ENCODE measurements around the gene SAMD5. TPM values are rescaled to one million over a fixed set of nuclear protein-coding genes. Genes with fewer than 3 reads are reported as not detected.
A peak's percentile ranks its signal among the peaks of the same experiment; 100 is the strongest.

Gene SAMD5
- 10.6 to 12.6 TPM (median 12.0 TPM) in 3 replicates for total RNA-seq

- peak within 1 kb of the TSS; percentile 87 for H3K27ac Mint-ChIP-seq
- peaks cover 15% of the 10 kb centered on the region for H3K27me3 Mint-ChIP-seq (ENCODE audit: low read depth)
These were observed at the start of gene SAMD5 for GRCh38 chr6:147508042-147508865. Gene SAMD5, plus strand, starts transcription at chr6:147508690. Its CDS starts 239 bp downstream, at chr6:147508929.

DNA sequence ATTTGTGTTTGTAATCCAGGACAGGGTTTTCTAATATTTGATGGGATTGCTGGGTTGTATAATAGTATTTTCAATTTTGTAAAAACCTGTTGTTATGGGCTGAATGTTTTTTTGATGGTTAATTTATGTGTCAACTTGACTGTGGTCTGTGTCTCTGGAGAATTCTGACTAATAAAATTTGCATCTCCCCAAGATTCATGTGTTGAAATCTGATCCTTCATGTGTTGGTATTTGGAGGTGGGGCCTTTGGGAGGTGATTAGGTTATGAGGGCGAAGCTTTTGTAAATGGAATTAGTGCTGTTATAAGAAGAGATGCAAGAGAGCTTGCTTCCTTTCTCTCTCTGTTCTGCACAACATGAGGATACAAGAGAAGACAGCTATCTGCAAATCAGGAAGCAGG is 48.7 kb upstream of the SAMD5 start:
- H3K27ac Mint-ChIP-seq, result no peak overlapping the region
- H3K4me3 Mint-ChIP-seq, result no peak overlapping the region
- H3K27me3 Mint-ChIP-seq (ENCODE audit: low read depth), result no peaks in the 10 kb centered on the region
- TF ChIP-seq, protein P1, sequence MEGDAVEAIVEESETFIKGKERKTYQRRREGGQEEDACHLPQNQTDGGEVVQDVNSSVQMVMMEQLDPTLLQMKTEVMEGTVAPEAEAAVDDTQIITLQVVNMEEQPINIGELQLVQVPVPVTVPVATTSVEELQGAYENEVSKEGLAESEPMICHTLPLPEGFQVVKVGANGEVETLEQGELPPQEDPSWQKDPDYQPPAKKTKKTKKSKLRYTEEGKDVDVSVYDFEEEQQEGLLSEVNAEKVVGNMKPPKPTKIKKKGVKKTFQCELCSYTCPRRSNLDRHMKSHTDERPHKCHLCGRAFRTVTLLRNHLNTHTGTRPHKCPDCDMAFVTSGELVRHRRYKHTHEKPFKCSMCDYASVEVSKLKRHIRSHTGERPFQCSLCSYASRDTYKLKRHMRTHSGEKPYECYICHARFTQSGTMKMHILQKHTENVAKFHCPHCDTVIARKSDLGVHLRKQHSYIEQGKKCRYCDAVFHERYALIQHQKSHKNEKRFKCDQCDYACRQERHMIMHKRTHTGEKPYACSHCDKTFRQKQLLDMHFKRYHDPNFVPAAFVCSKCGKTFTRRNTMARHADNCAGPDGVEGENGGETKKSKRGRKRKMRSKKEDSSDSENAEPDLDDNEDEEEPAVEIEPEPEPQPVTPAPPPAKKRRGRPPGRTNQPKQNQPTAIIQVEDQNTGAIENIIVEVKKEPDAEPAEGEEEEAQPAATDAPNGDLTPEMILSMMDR (IDR thresholded peaks at IDR 0.05; ENCODE audit: unreplicated experiment), result no peak
- peaks cover 16% of the 10 kb centered on the region for H3K9me3 Mint-ChIP-seq
- peaks cover 10% of the 10 kb centered on the region for H3K4me1 Mint-ChIP-seq
- H3K36me3 Mint-ChIP-seq, result peaks cover 7% of the 10 kb centered on the region
- DNase-seq (ENCODE audit: low spot score in 2 of 2, unreplicated experiment in 2 of 2), result no peak

More at GRCh38 chr6:147508042-147508865, at the start of gene SAMD5:
- TF ChIP-seq, protein P1 (IDR thresholded peaks at IDR 0.05; ENCODE audit: unreplicated experiment), result no peak
- H3K4me3 Mint-ChIP-seq, result peak within 1 kb of the TSS; percentile 91
- H3K4me1 Mint-ChIP-seq, result peaks cover 23% of the 10 kb centered on the region
- peak; percentile 50 to 71 for DNase-seq (ENCODE audit: low spot score in 2 of 2, unreplicated experiment in 2 of 2)
- no peaks in the 10 kb centered on the region for H3K9me3 Mint-ChIP-seq
- no peaks in the 10 kb centered on the region for H3K36me3 Mint-ChIP-seq

- Mint-ChIP-seq H3K4me3 (no peak overlapping the region), H3K9me3 (peaks cover 22% of the 10 kb centered on the region), H3K27ac (no peak overlapping the region), H3K36me3 (peaks cover 7% of the 10 kb centered on the region), H3K27me3 (ENCODE audit: low read depth) (no peaks in the 10 kb centered on the region), H3K4me1 (peaks cover 26% of the 10 kb centered on the region)
- TF ChIP-seq, protein P1 (IDR thresholded peaks at IDR 0.05; ENCODE audit: unreplicated experiment), result no peak
- DNase-seq (ENCODE audit: low spot score in 2 of 2, unreplicated experiment in 2 of 2), result no peak
These were observed 44.8 kb upstream of the SAMD5 start for GRCh38 chr6:147463651-147464050.

GRCh38 chr6:147467428-147467827 is 41.1 kb upstream of the SAMD5 start:
- Mint-ChIP-seq H3K27ac (no peak overlapping the region), H3K36me3 (peaks cover under 1% of the 10 kb centered on the region), H3K27me3 (ENCODE audit: low read depth) (no peaks in the 10 kb centered on the region), H3K4me1 (peaks cover 21% of the 10 kb centered on the region), H3K4me3 (no peak overlapping the region), H3K9me3 (peaks cover 13% of the 10 kb centered on the region)
- TF ChIP-seq, protein P1 (IDR thresholded peaks at IDR 0.05; ENCODE audit: unreplicated experiment), result no peak
- DNase-seq (ENCODE audit: low spot score in 2 of 2, unreplicated experiment in 2 of 2), result no peak

DNA sequence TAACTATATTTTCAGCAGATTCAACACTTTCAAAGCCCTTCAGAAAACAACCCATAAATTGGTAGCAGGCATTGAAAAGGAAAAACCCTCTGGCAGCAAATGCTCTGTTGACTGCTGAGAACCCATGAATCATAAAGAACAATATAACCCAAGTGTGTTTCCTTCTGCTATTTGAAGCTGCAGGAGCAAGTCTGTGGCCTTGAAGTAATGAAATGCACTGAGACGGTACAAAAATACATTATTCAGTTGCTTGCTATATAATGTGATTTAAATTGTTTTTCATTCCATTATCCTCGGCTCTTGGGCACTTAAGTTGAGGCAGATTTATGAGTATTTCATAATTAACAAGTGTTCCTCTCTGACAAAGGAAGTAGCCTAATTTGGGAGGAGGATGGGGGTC is 40.6 kb upstream of the SAMD5 start:
- H3K27ac Mint-ChIP-seq, result peak overlapping the region; percentile 48
- peaks cover 21% of the 10 kb centered on the region for H3K4me1 Mint-ChIP-seq
- no peak overlapping the region for H3K4me3 Mint-ChIP-seq

More for the DNA sequence above, 40.6 kb upstream of the SAMD5 start:
- H3K27me3 Mint-ChIP-seq (ENCODE audit: low read depth), result no peaks in the 10 kb centered on the region
- peaks cover 5% of the 10 kb centered on the region for H3K36me3 Mint-ChIP-seq
- H3K9me3 Mint-ChIP-seq, result peaks cover 18% of the 10 kb centered on the region
- TF ChIP-seq, protein P1 (IDR thresholded peaks at IDR 0.05; ENCODE audit: unreplicated experiment), result no peak
- DNase-seq (ENCODE audit: low spot score in 2 of 2, unreplicated experiment in 2 of 2), result no peak
